Mammary epithelial cell (primary cell): ENCODE measurements around the gene FAM110C.

Source experiments
- CTCF ChIP-seq, 2 donors: IDR thresholded peaks in 1 of 2; conservative IDR thresholded peaks in 1 of 2; 2 replicates each; pipeline ENCODE4 v1.5.1; 2011 to 2012; ENCODE audit warnings: inconsistent platforms in 2 of 2, low read length in 2 of 2, mild to moderate bottlenecking in 2 of 2, control low read depth in 1 of 2, low read depth in 1 of 2; ENCODE audit not compliant: insufficient read depth in 1 of 2; ENCODE audit errors: extremely low read depth in 1 of 2
- EZH2 ChIP-seq: IDR thresholded peaks from 2 replicates; pipeline ENCODE4 v1.6.1; 2012; ENCODE audit warnings: low read length, inconsistent platforms, borderline replicate concordance

GRCh38 chr2:32068-32467 is 14.2 kb downstream of the FAM110C start:
- no peak for TF ChIP-seq EZH2
- TF ChIP-seq CTCF (conservative IDR thresholded peaks at IDR 0.05 in 1 of 2, IDR thresholded peaks at IDR 0.05 in 1 of 2; ENCODE audit: extremely low read depth in 1 of 2, insufficient read depth in 1 of 2, low read depth in 1 of 2, low read length in 2 of 2): no peak
